IMR-90 (cell line): ENCODE results near the gene MED26. TPM values are rescaled to one million over a fixed set of nuclear protein-coding genes. Genes with fewer than 3 reads are reported as not detected.

Source experiments
- ATAC-seq: fragments of 200-7000 bp; cut with Tn5 transposase; 2 replicates; pipeline ENCODE4 v1.9.1; 2020; ENCODE audit warnings: low read depth, mild to moderate bottlenecking, moderate library complexity
- BruUV-seq: library from RNA; stranded (reverse); fragments of 400-500 nt; replicated peaks from 2 replicates; lab custom pipeline; 2021; lab: Mats Ljungman, UMichigan
- CTCF ChIA-PET: fragments of 300-600 bp; formaldehyde crosslinking; extraction: SDS; loops from one replicate; lab custom pipeline; 2021; ENCODE audit warnings: antibody characterized with exemption; lab: Yijun Ruan, JAX
- POLR2A ChIA-PET: fragments of 300-600 bp; sonication (Branson Sonifier 250); formaldehyde crosslinking; loops from one replicate; lab custom pipeline; 2022; ENCODE audit warnings: antibody characterized with exemption; ENCODE audit not compliant: unreplicated experiment; lab: Charles Lee
- DNase-seq: peaks from one replicate; pipeline ENCODE4 v3.0.0; 2013
- H2AFZ ChIP-seq: replicated peaks from 2 replicates; pipeline ENCODE3; 2013; ENCODE audit warnings: low read length, mild to moderate bottlenecking; ENCODE audit not compliant: poor library complexity
- H2AK5ac ChIP-seq: 2 replicates; pipeline ENCODE4 v1.6.1; 2013; ENCODE audit warnings: low read depth, low read length, inconsistent platforms
- H2AK9ac ChIP-seq: replicated peaks from 2 replicates; pipeline ENCODE3; 2013; ENCODE audit warnings: mild to moderate bottlenecking, low read depth, low read length, moderate library complexity; ENCODE audit not compliant: poor library complexity
- H2BK120ac ChIP-seq: 2 replicates; pipeline ENCODE4 v1.6.1; 2013; ENCODE audit warnings: low read depth, low read length, inconsistent platforms
- H2BK15ac ChIP-seq: 3 replicates; pipeline ENCODE4 v1.6.1; 2013; ENCODE audit warnings: low read depth, low read length, inconsistent platforms
- H2BK20ac ChIP-seq: 2 replicates; pipeline ENCODE4 v1.6.1; 2013; ENCODE audit warnings: low read depth, mild to moderate bottlenecking, inconsistent platforms, low read length, moderate library complexity
- H2BK5ac ChIP-seq: 2 replicates; pipeline ENCODE4 v1.6.1; 2013; ENCODE audit warnings: mild to moderate bottlenecking, low read depth, low read length, inconsistent platforms; ENCODE audit not compliant: poor library complexity, severe bottlenecking
- H3K14ac ChIP-seq: replicated peaks from 2 replicates; pipeline ENCODE4 v1.6.1; 2013; ENCODE audit warnings: low read depth, low read length, inconsistent platforms
- H3K18ac ChIP-seq: 2 replicates; pipeline ENCODE4 v1.6.1; 2013; ENCODE audit warnings: low read depth, low read length, control low read depth
- H3K23ac ChIP-seq: 2 replicates; pipeline ENCODE4 v1.6.1; 2013; ENCODE audit warnings: low read depth, low read length, inconsistent platforms
- H3K27ac ChIP-seq: 2 replicates; pipeline ENCODE4 v1.5.1; 2013; ENCODE audit warnings: mild to moderate bottlenecking, control low read depth, low read length; ENCODE audit not compliant: insufficient read depth
- H3K27me3 ChIP-seq: 2 replicates; pipeline ENCODE4 v1.6.1; 2013; ENCODE audit warnings: low read length; ENCODE audit not compliant: control insufficient read depth, insufficient read depth
- H3K36me3 ChIP-seq: 2 replicates; pipeline ENCODE4 v1.6.1; 2013; ENCODE audit warnings: low read length, mixed read lengths; ENCODE audit not compliant: control insufficient read depth, insufficient read depth
- H3K4ac ChIP-seq: 2 replicates; pipeline ENCODE4 v1.6.1; 2013; ENCODE audit warnings: low read depth, low read length, inconsistent platforms
- H3K4me1 ChIP-seq: 2 replicates; pipeline ENCODE4 v1.6.1; 2013; ENCODE audit warnings: low read length, mixed read lengths; ENCODE audit not compliant: control insufficient read depth, insufficient read depth
- H3K4me2 ChIP-seq: 2 replicates; pipeline ENCODE4 v1.6.1; 2013; ENCODE audit warnings: low read depth, mild to moderate bottlenecking, control low read depth, low read length, moderate library complexity
- H3K4me3 ChIP-seq: 2 replicates; pipeline ENCODE4 v1.5.1; 2013; ENCODE audit warnings: low read depth, mild to moderate bottlenecking, control low read depth, low read length, moderate library complexity; ENCODE audit not compliant: insufficient read depth
- H3K56ac ChIP-seq: 2 replicates; pipeline ENCODE4 v1.6.1; 2013; ENCODE audit warnings: low read length, inconsistent platforms; ENCODE audit not compliant: insufficient read depth; ENCODE audit errors: extremely low read depth
- H3K79me1 ChIP-seq, 2 experiments: 2 replicates each; pipeline ENCODE4 v1.6.1; 2013; ENCODE audit warnings: low read length in 2 of 2, inconsistent platforms in 1 of 2, low read depth in 1 of 2
- H3K9ac ChIP-seq: 2 replicates; pipeline ENCODE4 v1.6.1; 2013; ENCODE audit warnings: low read depth, low read length, control low read depth
- H3K9me1 ChIP-seq: 2 replicates; pipeline ENCODE4 v1.6.1; 2013; ENCODE audit warnings: low read length, inconsistent platforms; ENCODE audit not compliant: insufficient read depth
- H3K9me3 ChIP-seq: 2 replicates; pipeline ENCODE4 v1.6.1; 2013; ENCODE audit warnings: low read length; ENCODE audit not compliant: control insufficient read depth, insufficient read depth
- H4K20me1 ChIP-seq: 2 replicates; pipeline ENCODE4 v1.6.1; 2013; ENCODE audit warnings: low read length, inconsistent platforms; ENCODE audit not compliant: insufficient read depth
- H4K5ac ChIP-seq: 2 replicates; pipeline ENCODE4 v1.6.1; 2013; ENCODE audit warnings: mild to moderate bottlenecking, low read depth, low read length, control low read depth
- H4K8ac ChIP-seq, 2 experiments: 2 replicates each; pipeline ENCODE4 v1.6.1; 2013; ENCODE audit warnings: low read depth in 2 of 2, low read length in 2 of 2, control low read depth in 1 of 2, inconsistent platforms in 1 of 2
- H4K91ac ChIP-seq: 2 replicates; pipeline ENCODE4 v1.6.1; 2013; ENCODE audit warnings: low read depth, low read length, inconsistent platforms; ENCODE audit not compliant: insufficient read depth
- BHLHE40 ChIP-seq: fragments of 150-350 bp; IDR thresholded peaks from 2 replicates; pipeline ENCODE4 v1.6.1; 2016; ENCODE audit warnings: mild to moderate bottlenecking, low read depth, low read length
- CEBPB ChIP-seq: IDR thresholded peaks from 2 replicates; pipeline ENCODE4 v1.6.1; 2012; ENCODE audit warnings: low read depth, low read length, improper control_type of control experiment
- CHD1 ChIP-seq: IDR thresholded peaks from 2 replicates; pipeline ENCODE4 v1.6.1; 2012; ENCODE audit warnings: low read depth, low read length, improper control_type of control experiment
- CTCF ChIP-seq: conservative IDR thresholded peaks from 2 replicates; pipeline ENCODE4 v1.5.1; 2012; ENCODE audit warnings: mild to moderate bottlenecking, low read depth, low read length, improper control_type of control experiment
- ELK1 ChIP-seq: fragments of 150-350 bp; IDR thresholded peaks from 2 replicates; pipeline ENCODE4 v1.6.1; 2016; ENCODE audit warnings: low read depth, mild to moderate bottlenecking, low read length, moderate library complexity, borderline replicate concordance
- FOS ChIP-seq: fragments of 150-350 bp; IDR thresholded peaks from 2 replicates; pipeline ENCODE4 v1.6.1; 2016; ENCODE audit warnings: low read depth, low read length
- MAFK ChIP-seq: IDR thresholded peaks from 2 replicates; pipeline ENCODE4 v1.6.1; 2012; ENCODE audit warnings: low read depth, low read length, improper control_type of control experiment
- MAZ ChIP-seq: IDR thresholded peaks from 2 replicates; pipeline ENCODE4 v1.6.1; 2012; ENCODE audit warnings: low read depth, mild to moderate bottlenecking, low read length, improper control_type of control experiment, moderate library complexity, borderline replicate concordance
- MXI1 ChIP-seq: IDR thresholded peaks from 2 replicates; pipeline ENCODE4 v1.6.1; 2012; ENCODE audit warnings: low read depth, mild to moderate bottlenecking, low read length, moderate library complexity, borderline replicate concordance
- NFE2L2 ChIP-seq: fragments of 150-350 bp; IDR thresholded peaks from 2 replicates; pipeline ENCODE4 v1.6.1; 2016; ENCODE audit warnings: low read depth, mild to moderate bottlenecking, low read length
- POLR2A ChIP-seq: IDR thresholded peaks from 2 replicates; pipeline ENCODE4 v1.6.1; 2012; ENCODE audit warnings: mild to moderate bottlenecking, low read depth, low read length
- RAD21 ChIP-seq: IDR thresholded peaks from 2 replicates; pipeline ENCODE4 v1.6.1; 2012; ENCODE audit warnings: low read length, improper control_type of control experiment
- RCOR1 ChIP-seq: IDR thresholded peaks from 2 replicates; pipeline ENCODE4 v1.6.1; 2012; ENCODE audit warnings: mild to moderate bottlenecking, low read length, improper control_type of control experiment; ENCODE audit not compliant: insufficient replicate concordance
- RFX5 ChIP-seq: IDR thresholded peaks from 2 replicates; pipeline ENCODE4 v1.8.0; 2012; ENCODE audit warnings: low read depth, mild to moderate bottlenecking, low read length, moderate library complexity
- SMC3 ChIP-seq: fragments of 150-350 bp; IDR thresholded peaks from 2 replicates; pipeline ENCODE4 v1.6.1; 2016; ENCODE audit warnings: low read depth, mild to moderate bottlenecking, antibody characterized with exemption, low read length, moderate library complexity
- WGBS, 2 experiments: methylation state at CpG; one replicate each; pipeline versions ENCODE4 v1.1.5 to v1.1.7; 2013; ENCODE audit warnings: missing lambda C conversion rate in 2 of 2; ENCODE audit not compliant: insufficient read length in 1 of 2; ENCODE audit errors: extremely low coverage in 2 of 2; 5-methylcytosine and 5-hydroxymethylcytosine counted together
- dilution Hi-C: fragments of 300-500 bp; cut with HindIII; formaldehyde crosslinking; loops from one replicate; pipeline ENCODE4 v1.14.3; 2018; ENCODE audit warnings: low sequenced_read_pairs; ENCODE audit not compliant: unreplicated experiment
- in situ Hi-C: fragments of 300-500 bp; cut with MboI; formaldehyde crosslinking; loops from 3 replicates; pipeline ENCODE4 v1.14.3; 2019; ENCODE audit warnings: low sequenced_read_pairs, inconsistent platforms, mixed read lengths
- intact Hi-C: fragments of 100-400 bp; cut with micrococcal nuclease; formaldehyde crosslinking; loops from 2 replicates; pipeline ENCODE4 v1.10.0; 2022
- polyA plus RNA-seq, 3 experiments: library from polyadenylated mRNA; depleted of rRNA; stranded (reverse); fragments of >200 nt; gene quantifications; 2 replicates each; pipeline ENCODE4 v1.2.3, GENCODE V29; 2012; ENCODE audit warnings: low replicate concordance in 1 of 3
- total RNA-seq: library from RNA; depleted of rRNA; stranded (reverse); fragments of >200 nt; gene quantifications from 2 replicates; pipeline ENCODE4 v1.2.3, GENCODE V29; 2012

Gene MED26
- total and polyA plus RNA-seq, 2 of the 4 experiments (the other 2 are of a cell fraction), result 2.0 to 4.0 TPM

DNA sequence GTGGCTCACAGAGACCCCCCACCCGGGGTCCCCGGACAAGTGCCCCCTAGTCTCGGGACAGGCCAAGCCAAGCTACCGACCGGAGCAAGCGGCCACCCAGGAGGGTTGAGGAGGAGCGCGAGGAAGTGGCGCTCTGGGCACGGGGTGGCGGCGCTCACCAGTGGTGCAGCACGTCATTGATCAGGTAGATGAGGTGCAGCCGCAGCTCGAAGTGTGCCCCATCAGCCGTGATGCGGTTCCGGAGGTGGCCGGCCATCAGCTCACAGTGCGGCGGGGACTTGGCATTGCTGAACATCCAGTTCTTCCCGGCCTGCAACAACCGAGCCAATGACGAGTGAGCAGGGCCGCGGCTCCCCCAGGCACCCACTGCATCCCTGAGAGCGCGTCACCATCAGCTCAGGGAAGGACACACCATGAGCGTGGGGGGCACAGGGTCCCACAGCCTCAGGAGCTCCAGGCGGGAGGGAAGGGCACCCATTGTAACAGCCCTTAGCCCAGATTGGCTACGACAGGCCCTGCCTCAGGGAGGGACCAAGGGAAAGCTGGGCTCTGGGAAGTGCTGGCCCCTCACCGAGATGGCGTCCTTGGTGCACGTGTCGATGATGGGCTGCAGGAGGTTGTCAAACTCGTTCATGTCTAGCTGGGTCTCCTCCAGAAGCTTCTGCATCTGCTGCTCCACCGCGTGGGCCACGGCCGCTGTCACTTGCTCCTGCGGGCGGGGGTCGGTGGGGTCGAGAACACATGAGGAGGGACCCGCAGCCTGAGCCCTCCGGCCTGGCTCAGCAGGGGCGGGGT, 95.4 kb downstream of the MED26 start:
- H3K4me2 ChIP-seq, result no peak overlapping the region
- no peak overlapping the region for H2AK9ac ChIP-seq
- no peak overlapping the region for H4K5ac ChIP-seq
- H4K8ac ChIP-seq, result no peak overlapping the region
- no peaks in the 10 kb centered on the region for H3K9me3 ChIP-seq
- DNase-seq, result no peak
- H2AFZ ChIP-seq, result peak overlapping the region; percentile 23
- BruUV-seq, result no TSS peak
- no peak overlapping the region for H3K14ac ChIP-seq
- H2BK20ac ChIP-seq, result no peak overlapping the region
- in situ Hi-C loops, result no loop called here
- no peaks in the 10 kb centered on the region for H3K27me3 ChIP-seq
- H2BK15ac ChIP-seq, result no peak overlapping the region
- no peak overlapping the region for H3K23ac ChIP-seq
- H3K36me3 ChIP-seq, result peaks cover 88% of the 10 kb centered on the region
- no peak overlapping the region for H3K18ac ChIP-seq
- POLR2A ChIA-PET, result no interaction called here
- dilution Hi-C loops, result no loop called here
- intact Hi-C loops, result no loop called here
- H2BK5ac ChIP-seq, result no peak overlapping the region
- 79% methylated on average over 37 of the region's 47 CpGs; no CpG with 5 or more reads in 1 of the 2 experiments for WGBS, 2 experiments
- no peak for ATAC-seq
- peaks cover 4% of the 10 kb centered on the region; the same call in 1 of the 2 replicates for H3K9me1 ChIP-seq
- no peak overlapping the region for H4K91ac ChIP-seq
- H2AK5ac ChIP-seq, result no peak overlapping the region
- H3K4me1 ChIP-seq, result no peaks in the 10 kb centered on the region
- no peak for TF ChIP-seq RAD21
- TF ChIP-seq MAZ, result no peak
- TF ChIP-seq MAFK, result no peak
- no peak for TF ChIP-seq SMC3
- no peak for TF ChIP-seq CHD1
- no peak for TF ChIP-seq CEBPB
- no peak for TF ChIP-seq MXI1
- no peak for TF ChIP-seq BHLHE40
- TF ChIP-seq RFX5, result no peak
- no peak for TF ChIP-seq FOS
- TF ChIP-seq CTCF, result no peak
- no peak for TF ChIP-seq RCOR1
- no peak for TF ChIP-seq ELK1
- TF ChIP-seq POLR2A, result no peak
- no peak for TF ChIP-seq NFE2L2
- peaks cover 14 to 42% of the 10 kb centered on the region in 2 experiments for H3K79me1 ChIP-seq
- H3K4ac ChIP-seq, result no peak overlapping the region
- no peak overlapping the region for H3K9ac ChIP-seq
- no peak overlapping the region for H3K56ac ChIP-seq
- no peak overlapping the region for H3K4me3 ChIP-seq
- peaks cover 48% of the 10 kb centered on the region for H4K20me1 ChIP-seq
- no peak overlapping the region for H2BK120ac ChIP-seq
- CTCF ChIA-PET, result interaction anchor here (0.5 kb wide), 1 partner anchor 17 kb away, joined by 4 read pairs; no protein-coding TSS in a partner anchor
- H3K27ac ChIP-seq, result no peak overlapping the region
